Measurements from ENCODE around the gene OAT. TPM values are rescaled to one million over a fixed set of nuclear protein-coding genes. Genes with fewer than 3 reads are reported as not detected.
"Not testable (repeated sequence)": the region's sequence is repeated elsewhere in the genome, so short reads cannot be mapped to it uniquely, and the experiment has no call there.

Gene OAT
- total and polyA plus RNA-seq, 7 donors, result 37.9 to 147 (median 117) TPM

- intact Hi-C loops (cut with DNase I), result no loop called here
- no peak overlapping the region for H3K4me3 ChIP-seq
- WGBS, 2 donors, result 92 to 95% methylated on average over 5 of the region's 5 CpGs
Measured at GRCh38 chr10:124375353-124375614, 43.4 kb downstream of the OAT start.

GRCh38 chr10:124374535-124375352 is 44.0 kb downstream of the OAT start:
- 82 to 87% methylated on average over 14 of the region's 14 CpGs for WGBS, 2 donors
- intact Hi-C loops (cut with DNase I), result no loop called here
- H3K27me3 ChIP-seq, result no peaks in the 10 kb centered on the region

More at GRCh38 chr10:124375353-124375614, 43.4 kb downstream of the OAT start:
- Histone ChIP-seq H3K9me3 (no peaks in the 10 kb centered on the region), H3K27ac (no peak overlapping the region), H3K4me1 (no peaks in the 10 kb centered on the region), H3K36me3 (no peaks in the 10 kb centered on the region), H3K27me3 (no peaks in the 10 kb centered on the region)
- no peak for TF ChIP-seq POLR2AphosphoS5 (IDR thresholded peaks at IDR 0.05)
- TF ChIP-seq, protein P1, sequence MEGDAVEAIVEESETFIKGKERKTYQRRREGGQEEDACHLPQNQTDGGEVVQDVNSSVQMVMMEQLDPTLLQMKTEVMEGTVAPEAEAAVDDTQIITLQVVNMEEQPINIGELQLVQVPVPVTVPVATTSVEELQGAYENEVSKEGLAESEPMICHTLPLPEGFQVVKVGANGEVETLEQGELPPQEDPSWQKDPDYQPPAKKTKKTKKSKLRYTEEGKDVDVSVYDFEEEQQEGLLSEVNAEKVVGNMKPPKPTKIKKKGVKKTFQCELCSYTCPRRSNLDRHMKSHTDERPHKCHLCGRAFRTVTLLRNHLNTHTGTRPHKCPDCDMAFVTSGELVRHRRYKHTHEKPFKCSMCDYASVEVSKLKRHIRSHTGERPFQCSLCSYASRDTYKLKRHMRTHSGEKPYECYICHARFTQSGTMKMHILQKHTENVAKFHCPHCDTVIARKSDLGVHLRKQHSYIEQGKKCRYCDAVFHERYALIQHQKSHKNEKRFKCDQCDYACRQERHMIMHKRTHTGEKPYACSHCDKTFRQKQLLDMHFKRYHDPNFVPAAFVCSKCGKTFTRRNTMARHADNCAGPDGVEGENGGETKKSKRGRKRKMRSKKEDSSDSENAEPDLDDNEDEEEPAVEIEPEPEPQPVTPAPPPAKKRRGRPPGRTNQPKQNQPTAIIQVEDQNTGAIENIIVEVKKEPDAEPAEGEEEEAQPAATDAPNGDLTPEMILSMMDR (IDR thresholded peaks at IDR 0.05), result no peak
- TF ChIP-seq POLR2A (IDR thresholded peaks at IDR 0.05), result no peak
- no peak for TF ChIP-seq EP300 (IDR thresholded peaks at IDR 0.05)
- no peak for DNase-seq

DNA sequence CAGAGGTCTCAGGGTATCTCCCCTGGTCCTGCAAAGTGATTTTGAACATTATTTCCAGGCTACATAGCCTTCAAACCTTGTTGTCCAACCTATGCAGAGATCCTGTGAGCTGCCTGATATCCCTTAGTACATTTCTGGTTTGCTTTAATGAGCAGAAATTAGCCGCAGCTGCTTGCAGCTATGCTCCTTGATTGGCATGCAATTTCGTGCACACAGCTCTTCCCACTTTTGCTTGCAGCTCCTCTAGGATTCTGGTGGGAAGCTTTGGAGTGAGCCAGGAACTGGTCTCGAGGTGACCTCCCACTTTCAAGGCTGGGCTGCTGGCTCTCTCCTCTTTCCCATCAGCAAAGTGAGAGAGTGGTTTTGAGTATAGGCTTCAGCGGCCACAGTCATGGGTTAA is 45.8 kb downstream of the OAT start:
- no peak overlapping the region for H3K27ac ChIP-seq
- no peaks in the 10 kb centered on the region for H3K9me3 ChIP-seq
- intact Hi-C loops (cut with DNase I), result no loop called here
- no peaks in the 10 kb centered on the region for H3K27me3 ChIP-seq
- H3K4me3 ChIP-seq, result no peak overlapping the region
- H3K4me1 ChIP-seq, result no peaks in the 10 kb centered on the region
- DNase-seq, result no peak
- WGBS, 2 donors, result 80 to 82% methylated on average over 4 of the region's 4 CpGs
- TF ChIP-seq, protein P1 (IDR thresholded peaks at IDR 0.05), result no peak
- no peak for TF ChIP-seq POLR2AphosphoS5 (IDR thresholded peaks at IDR 0.05)
- TF ChIP-seq POLR2A (IDR thresholded peaks at IDR 0.05), result no peak
- no peak for TF ChIP-seq EP300 (IDR thresholded peaks at IDR 0.05)
- H3K36me3 ChIP-seq, result no peaks in the 10 kb centered on the region

More at GRCh38 chr10:124374535-124375352, 44.0 kb downstream of the OAT start:
- Histone ChIP-seq H3K9me3 (no peaks in the 10 kb centered on the region), H3K27ac (no peak overlapping the region), H3K36me3 (no peaks in the 10 kb centered on the region), H3K4me1 (no peaks in the 10 kb centered on the region), H3K4me3 (no peak overlapping the region)
- TF ChIP-seq POLR2AphosphoS5 (IDR thresholded peaks at IDR 0.05), result no peak
- TF ChIP-seq POLR2A (IDR thresholded peaks at IDR 0.05), result no peak
- no peak for TF ChIP-seq EP300 (IDR thresholded peaks at IDR 0.05)
- TF ChIP-seq, protein P1 (IDR thresholded peaks at IDR 0.05), result no peak
- no peak for DNase-seq

- WGBS, 2 donors, result 73 to 80% methylated on average over 7 of the region's 7 CpGs
- Histone ChIP-seq H3K36me3 (no peaks in the 10 kb centered on the region), H3K27ac (no peak overlapping the region), H3K4me3 (no peak overlapping the region), H3K4me1 (no peaks in the 10 kb centered on the region), H3K27me3 (no peaks in the 10 kb centered on the region), H3K9me3 (no peaks in the 10 kb centered on the region)
- intact Hi-C loops (cut with DNase I), result no loop called here
- TF ChIP-seq, protein P1 (IDR thresholded peaks at IDR 0.05), result no peak
- TF ChIP-seq POLR2A (IDR thresholded peaks at IDR 0.05) (no peak), EP300 (IDR thresholded peaks at IDR 0.05) (no peak), POLR2AphosphoS5 (IDR thresholded peaks at IDR 0.05) (no peak)
- DNase-seq, result no peak
Measured at GRCh38 chr10:124370426-124370825, 48.3 kb downstream of the OAT start.

DNA sequence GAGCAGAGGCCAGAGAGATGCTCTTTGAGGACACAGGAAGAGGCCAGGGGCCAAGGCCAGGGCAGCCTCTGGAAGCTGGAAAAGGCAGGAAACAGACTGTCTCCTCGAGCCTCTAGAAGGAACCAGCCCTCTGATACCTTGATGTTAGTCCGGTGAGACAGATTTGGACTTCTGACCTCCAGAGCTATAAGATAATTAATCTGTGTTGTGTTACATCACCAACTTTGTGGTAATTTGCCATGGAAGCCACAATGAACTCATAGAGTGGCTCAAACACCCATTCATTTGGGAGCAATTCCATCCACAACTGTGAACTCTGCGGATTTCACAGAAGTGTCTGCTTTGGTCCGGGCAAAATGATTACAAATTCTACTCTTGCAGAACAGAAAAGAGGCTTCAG is 48.7 kb downstream of the OAT start:
- intact Hi-C loops (cut with DNase I), result no loop called here
- Histone ChIP-seq H3K9me3 (no peaks in the 10 kb centered on the region), H3K4me1 (no peaks in the 10 kb centered on the region), H3K4me3 (no peak overlapping the region), H3K27ac (no peak overlapping the region), H3K27me3 (no peaks in the 10 kb centered on the region), H3K36me3 (no peaks in the 10 kb centered on the region)
- 21 to 53% methylated on average over 4 of the region's 4 CpGs for WGBS, 2 donors
- no peak for DNase-seq
- TF ChIP-seq POLR2A (IDR thresholded peaks at IDR 0.05), result no peak
- TF ChIP-seq, protein P1 (IDR thresholded peaks at IDR 0.05), result no peak

- H3K9me3 ChIP-seq; H3K27ac ChIP-seq; H3K4me3 ChIP-seq; intact Hi-C loops (cut with DNase I); H3K4me1 ChIP-seq; H3K36me3 ChIP-seq; H3K27me3 ChIP-seq; DNase-seq: not testable (repeated sequence)
- 49 to 78% methylated on average over 4 of the region's 4 CpGs for WGBS, 2 donors
Measured at GRCh38 chr10:124369533-124369932, 49.2 kb downstream of the OAT start.
